ENCODE data around the gene IQCN.

The IQCN gene

DNA sequence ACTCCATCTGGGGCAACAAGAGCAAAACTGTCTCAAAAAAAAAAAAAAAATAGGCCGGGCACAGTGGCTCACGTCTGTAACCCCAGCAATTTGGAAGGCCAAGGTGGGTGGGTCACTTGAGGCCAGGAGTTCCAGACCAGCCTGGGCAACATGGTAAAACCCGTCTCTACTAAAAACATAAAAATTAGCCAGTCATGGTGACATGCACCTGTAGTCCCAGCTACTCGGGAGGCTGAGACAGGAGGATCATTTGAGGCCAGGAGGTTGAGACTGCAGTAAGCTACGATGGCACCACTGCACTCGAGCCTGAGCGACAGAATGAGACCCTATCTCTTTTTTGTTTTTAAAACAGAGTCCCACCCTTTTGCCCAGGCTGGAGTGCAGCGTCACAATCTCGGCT is 3.9 kb downstream of the IQCN start:
- in situ Hi-C loops (cut with MboI; ENCODE audit: low sequenced_read_pairs): loop anchor here (10.0 kb wide), 1 partner anchor 134 kb away; no protein-coding TSS in a partner anchor

- in situ Hi-C loops (cut with MboI; ENCODE audit: low sequenced_read_pairs): no loop called here
Observed at GRCh38 chr19:18269070-18269723, 5.1 kb downstream of the IQCN start.

DNA sequence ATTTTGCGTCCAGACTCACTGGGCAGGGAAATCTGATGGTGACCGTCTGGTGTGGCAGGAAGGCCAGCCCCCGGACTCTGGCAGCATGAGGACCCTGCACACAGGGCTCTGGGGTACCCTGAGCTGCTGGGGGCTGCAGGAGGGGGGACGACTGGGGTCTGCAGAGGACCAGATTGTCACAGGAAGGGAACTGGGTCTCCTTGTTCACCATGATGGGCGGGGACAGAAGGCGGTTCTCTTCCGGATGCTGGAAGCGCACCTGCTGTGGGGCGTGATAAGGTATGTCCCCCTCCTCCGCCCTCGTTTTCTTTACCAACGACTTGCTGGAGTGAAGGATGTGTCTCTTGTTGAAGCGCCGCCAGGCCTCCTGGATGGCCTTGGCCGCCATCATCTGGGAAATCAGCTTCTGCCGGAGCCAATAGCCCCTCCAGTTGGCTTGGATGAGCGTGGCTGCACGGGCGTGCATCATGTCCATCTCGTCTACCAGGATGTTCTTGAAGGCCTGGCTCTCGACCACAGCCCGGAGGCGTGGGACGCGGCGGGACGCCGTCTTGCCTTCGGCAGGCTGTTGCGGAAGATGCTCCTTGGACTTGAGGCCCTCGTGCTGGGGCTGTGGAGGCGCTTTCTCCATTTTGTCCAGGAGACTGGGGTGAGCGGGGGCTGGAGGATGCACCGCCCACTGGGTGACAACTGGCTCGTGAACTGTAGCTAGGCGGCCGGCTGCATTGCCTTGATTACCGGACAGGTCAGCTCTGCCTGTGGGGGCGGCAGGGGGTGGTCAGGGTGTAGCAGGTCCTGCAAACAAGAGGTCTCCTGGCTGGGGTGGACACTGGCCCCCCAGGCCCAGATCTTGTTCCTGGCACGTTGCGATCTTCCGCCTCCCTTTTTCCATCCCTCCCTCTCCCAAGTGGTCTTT is 7.2 kb downstream of the IQCN start:
- in situ Hi-C loops (cut with MboI; ENCODE audit: low sequenced_read_pairs): no loop called here

- in situ Hi-C loops (cut with MboI; ENCODE audit: low sequenced_read_pairs): no loop called here
Observed at GRCh38 chr19:18265582-18265981, 8.7 kb downstream of the IQCN start.

GRCh38 chr19:18264971-18265540 is 9.2 kb downstream of the IQCN start:
- in situ Hi-C loops (cut with MboI; ENCODE audit: low sequenced_read_pairs): no loop called here

- in situ Hi-C loops (cut with MboI; ENCODE audit: low sequenced_read_pairs): no loop called here
Observed at GRCh38 chr19:18264137-18264854, 10.0 kb downstream of the IQCN start.

GRCh38 chr19:18263324-18264136 is 10.7 kb downstream of the IQCN start:
- in situ Hi-C loops (cut with MboI; ENCODE audit: low sequenced_read_pairs): no loop called here

- in situ Hi-C loops (cut with MboI; ENCODE audit: low sequenced_read_pairs): no loop called here
Observed at GRCh38 chr19:18262917-18263316, 11.3 kb downstream of the IQCN start.

DNA sequence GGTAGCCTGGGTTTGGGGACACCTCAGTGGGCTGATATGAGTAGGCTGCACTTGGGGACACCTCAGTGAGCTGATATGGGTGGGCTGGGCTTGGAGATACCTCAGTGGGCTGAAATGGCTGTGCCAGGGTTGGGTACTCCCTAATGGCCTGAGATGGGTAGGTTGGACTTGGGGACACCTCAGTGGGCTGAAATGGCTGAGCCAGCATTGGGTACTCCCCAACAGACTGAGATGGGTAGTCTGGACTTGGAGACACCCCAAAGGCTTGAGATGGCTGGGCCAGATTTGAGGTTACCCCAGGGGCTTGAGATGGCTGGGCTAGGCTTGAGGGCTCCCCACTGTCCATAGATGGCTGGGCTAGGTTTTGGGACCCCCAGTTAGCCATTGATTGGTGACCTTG is 12.1 kb downstream of the IQCN start:
- in situ Hi-C loops (cut with MboI; ENCODE audit: low sequenced_read_pairs): no loop called here

DNA sequence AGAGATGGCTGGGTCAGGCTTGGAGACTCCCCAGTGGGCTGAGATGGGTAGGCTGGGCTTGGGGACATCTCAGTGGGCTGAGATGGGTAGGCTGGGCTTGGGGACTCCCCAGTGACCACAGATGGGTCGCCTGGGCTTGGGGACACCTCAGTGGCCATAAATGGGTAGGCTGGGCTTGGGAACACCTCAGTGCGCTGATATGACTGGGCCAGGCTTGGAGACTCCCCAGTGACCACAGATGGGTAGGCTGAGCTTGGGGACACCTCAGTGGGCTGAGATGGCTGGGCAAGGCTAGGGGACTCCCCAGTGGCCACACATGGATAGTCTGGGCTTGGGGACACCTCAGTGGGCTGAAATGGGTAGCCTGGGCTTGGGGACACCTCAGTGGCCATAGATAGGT is 12.8 kb downstream of the IQCN start:
- in situ Hi-C loops (cut with MboI; ENCODE audit: low sequenced_read_pairs): no loop called here

DNA sequence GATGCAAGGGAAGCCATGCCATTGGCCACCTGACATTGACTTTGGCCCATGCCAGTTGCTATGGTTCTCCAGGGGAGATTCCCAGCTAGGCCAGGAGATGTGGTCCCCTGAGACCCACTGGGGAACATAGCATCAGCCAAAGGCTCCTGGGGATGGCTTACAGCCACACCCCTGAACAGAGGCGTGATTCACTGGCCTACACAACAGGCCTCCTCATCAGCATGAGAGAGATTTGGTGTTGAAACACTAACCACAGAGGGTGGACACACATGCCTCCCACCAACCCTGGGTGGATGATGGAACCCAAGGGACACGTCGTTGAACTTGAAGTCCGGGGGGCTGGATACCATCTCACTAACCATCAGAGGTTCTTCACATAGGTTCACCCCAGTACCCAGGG is 14.4 kb downstream of the IQCN start:
- in situ Hi-C loops (cut with MboI; ENCODE audit: low sequenced_read_pairs): loop anchor here (5.0 kb wide), 1 partner anchor 48 kb away; no protein-coding TSS in a partner anchor

GRCh38 chr19:18257503-18258470 is 16.5 kb downstream of the IQCN start:
- in situ Hi-C loops (cut with MboI; ENCODE audit: low sequenced_read_pairs): loop anchor here (5.0 kb wide), 1 partner anchor 45 kb away; no protein-coding TSS in a partner anchor

GRCh38 chr19:18254546-18255503 is 19.4 kb downstream of the IQCN start:
- in situ Hi-C loops (cut with MboI; ENCODE audit: low sequenced_read_pairs): loop anchor here (5.0 kb wide), 1 partner anchor 43 kb away; no protein-coding TSS in a partner anchor

DNA sequence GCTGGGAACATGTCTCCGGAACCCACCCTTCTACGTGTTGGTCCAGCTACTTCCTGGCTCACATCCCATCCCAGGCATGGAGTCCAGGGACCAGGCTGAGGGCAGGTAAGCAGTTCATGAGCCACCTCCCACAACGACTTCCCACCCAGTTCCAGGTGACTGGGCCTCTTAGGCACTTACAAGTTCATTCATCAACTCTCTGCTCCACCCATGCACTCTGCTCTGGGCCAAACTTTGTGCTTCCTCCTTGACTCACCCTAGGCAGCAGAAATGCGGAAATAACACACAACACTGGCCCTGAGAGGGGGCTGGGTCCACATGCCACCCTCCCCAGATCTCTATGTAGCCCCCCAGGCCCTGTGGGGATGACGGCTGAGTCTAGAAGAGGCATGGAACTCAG is 20.5 kb downstream of the IQCN start:
- in situ Hi-C loops (cut with MboI; ENCODE audit: low sequenced_read_pairs): no loop called here

- in situ Hi-C loops (cut with MboI; ENCODE audit: low sequenced_read_pairs): no loop called here
Observed at GRCh38 chr19:18253130-18253529, 21.1 kb downstream of the IQCN start.

DNA sequence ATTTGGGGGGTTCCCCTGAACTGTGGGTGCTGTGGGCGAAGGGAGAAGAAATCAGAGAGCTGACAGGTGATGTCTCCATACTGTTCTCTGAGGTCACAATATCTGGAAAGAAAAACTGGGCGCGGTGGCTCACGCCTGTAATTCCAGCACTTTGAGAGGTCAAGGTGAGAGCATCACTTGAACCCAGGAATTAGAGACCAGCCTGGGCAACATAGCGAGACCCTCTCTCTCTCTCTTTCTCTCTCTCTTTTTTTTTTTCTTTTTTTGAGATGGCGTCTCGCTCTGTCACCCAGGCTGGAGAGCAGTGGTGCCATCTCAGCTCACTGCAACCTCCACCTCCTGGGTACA is 21.9 kb downstream of the IQCN start:
- in situ Hi-C loops (cut with MboI; ENCODE audit: low sequenced_read_pairs): no loop called here

DNA sequence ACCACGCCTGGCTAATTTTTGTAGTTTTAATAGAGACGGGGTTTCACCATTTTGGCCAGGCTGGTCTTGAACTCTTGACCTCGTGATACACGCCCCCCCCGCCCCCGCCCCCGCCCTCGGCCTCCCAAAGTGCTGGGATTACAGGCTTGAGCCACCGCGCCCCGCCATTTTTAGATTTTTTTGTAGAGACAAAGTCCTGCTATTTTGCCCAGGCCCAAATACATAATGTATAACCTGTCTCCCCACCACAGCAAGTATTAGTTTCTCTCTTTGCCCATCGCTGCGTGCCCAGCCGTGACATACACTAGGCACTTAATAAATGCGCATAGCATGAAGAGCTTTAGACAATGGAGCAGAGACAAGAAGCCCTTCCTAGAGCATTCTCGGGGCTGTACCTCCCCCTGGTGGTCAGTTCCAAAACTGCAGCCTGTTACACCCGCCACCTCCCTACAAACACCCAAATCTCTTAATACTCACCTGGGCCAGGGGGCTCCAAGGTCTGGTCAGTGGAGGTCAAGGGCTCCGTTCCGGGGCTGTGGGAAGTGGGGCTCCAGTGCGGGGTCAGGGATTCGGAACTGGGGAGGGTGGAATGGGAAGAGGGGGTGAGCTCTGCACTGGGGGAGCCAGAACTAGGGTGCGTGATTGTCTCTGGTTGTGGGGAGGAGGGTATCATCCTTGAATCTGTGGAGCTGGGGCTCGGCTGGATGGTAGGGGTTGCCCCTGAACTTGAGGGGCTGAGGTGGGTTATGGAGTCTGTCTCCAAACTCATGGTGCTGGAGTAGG is 22.5 kb downstream of the IQCN start:
- in situ Hi-C loops (cut with MboI; ENCODE audit: low sequenced_read_pairs): no loop called here

All from HL-60/S4 (cell line).